K562 (cell line): ENCODE measurements around the gene STIM1. TPM values are rescaled to one million over a fixed set of nuclear protein-coding genes. Genes with fewer than 3 reads are reported as not detected.

Experiments used
- ATF3 ChIP-seq, 2 experiments: fragments of 450-650 bp in 1 of 2; sonication (generic) in 1 of 2; formaldehyde crosslinking in 1 of 2; IDR thresholded peaks in 1 of 2; conservative IDR thresholded peaks in 1 of 2; 2 replicates each; pipeline versions ENCODE4 v1.6.1 to v1.8.1; 2016 to 2023; ENCODE audit warnings: mild to moderate bottlenecking in 2 of 2, moderate library complexity in 2 of 2, inconsistent platforms in 1 of 2, missing genetic modification reagents in 1 of 2
- BDP1 ChIP-seq: IDR thresholded peaks from 3 replicates; pipeline ENCODE4 v1.6.1; 2011; ENCODE audit not compliant: insufficient read length, insufficient read depth
- CBX5 ChIP-seq: IDR thresholded peaks from 2 replicates; pipeline ENCODE4 v1.6.1; 2014; ENCODE audit warnings: low read depth, borderline replicate concordance
- CHCHD3 ChIP-seq: fragments of 250-450 bp; sonication (Bioruptor Pico); IDR thresholded peaks from 2 replicates; pipeline ENCODE4 v2.1.2; 2022; ENCODE audit warnings: mild to moderate bottlenecking
- FOXK1 ChIP-seq: sonication (generic); formaldehyde crosslinking; IDR thresholded peaks from 2 replicates; pipeline ENCODE4 v1.8.0; 2022; ENCODE audit warnings: missing genetic modification reagents, mild to moderate bottlenecking, borderline replicate concordance
- JUND ChIP-seq, 2 experiments: IDR thresholded peaks; 2 replicates in 1 of 2; 3 replicates in 1 of 2; pipeline ENCODE4 v1.6.1; 2011; ENCODE audit warnings: borderline replicate concordance in 2 of 2, low read depth in 2 of 2, low read length in 2 of 2, improper control_type of control experiment in 1 of 2, missing biosample characterization in 1 of 2, missing genetic modification characterization in 1 of 2, missing genetic modification reagents in 1 of 2
- NFIX ChIP-seq: fragments of 250-450 bp; sonication (Bioruptor Pico); IDR thresholded peaks from 2 replicates; pipeline ENCODE4 v1.4.0; 2020; ENCODE audit warnings: low read depth, mild to moderate bottlenecking, moderate library complexity
- POLR2B ChIP-seq: fragments of 450-650 bp; IDR thresholded peaks from 2 replicates; pipeline ENCODE4 v1.6.1; 2018; ENCODE audit warnings: low read depth; ENCODE audit not compliant: partially characterized antibody
- POLR3A ChIP-seq: IDR thresholded peaks from 2 replicates; pipeline ENCODE4 v1.6.1; 2011; ENCODE audit warnings: borderline replicate concordance, mild to moderate bottlenecking, moderate library complexity; ENCODE audit not compliant: insufficient read length, insufficient read depth; ENCODE audit errors: extremely low read depth
- SMARCB1 ChIP-seq: IDR thresholded peaks from 2 replicates; pipeline ENCODE4 v1.6.1; 2011; ENCODE audit warnings: improper control_type of control experiment, low read depth; ENCODE audit not compliant: insufficient read length
- SRSF9 ChIP-seq: fragments of 200-400 bp; formaldehyde crosslinking; IDR thresholded peaks from 2 replicates; pipeline ENCODE4 v1.6.1; 2017; ENCODE audit warnings: low read depth, low read length, borderline replicate concordance
- STAT5B ChIP-seq: fragments of 250-450 bp; sonication (Bioruptor Pico); IDR thresholded peaks from 2 replicates; pipeline ENCODE4 v1.8.0; 2021; ENCODE audit warnings: mild to moderate bottlenecking, inconsistent platforms
- XRCC5 ChIP-seq: fragments of 200-400 bp; formaldehyde crosslinking; IDR thresholded peaks from 2 replicates; pipeline ENCODE4 v1.6.1; 2017; ENCODE audit warnings: low read depth, mild to moderate bottlenecking, low read length
- ZBTB11 ChIP-seq, 3 experiments: fragments of 200-800 bp in 1 of 3; fragments of 250-450 bp in 1 of 3; fragments of 450-650 bp in 1 of 3; sonication (Bioruptor Pico) in 1 of 3; sonication (Bioruptor generic) in 1 of 3; formaldehyde crosslinking in 1 of 3; IDR thresholded peaks; 2 replicates each; pipeline versions ENCODE4 v1.6.1 to v1.8.0; 2016 to 2022; ENCODE audit warnings: mild to moderate bottlenecking in 2 of 3, missing genetic modification characterization in 2 of 3, missing compliant biosample characterization in 1 of 3, moderate library complexity in 1 of 3
- ZNF124 ChIP-seq: sonication (generic); formaldehyde crosslinking; IDR thresholded peaks from 2 replicates; pipeline ENCODE4 v1.8.1; 2022; ENCODE audit warnings: missing genetic modification reagents
- ZNF24 ChIP-seq: fragments of 450-650 bp; IDR thresholded peaks from 2 replicates; pipeline ENCODE4 v1.6.1; 2016
- ZNF696 ChIP-seq: fragments of 250-450 bp; sonication (Bioruptor Pico); conservative IDR thresholded peaks from 2 replicates; pipeline ENCODE4 v1.4.0; 2020; ENCODE audit warnings: mild to moderate bottlenecking, moderate library complexity
- polyA plus RNA-seq, 8 experiments: library from polyadenylated mRNA; depleted of rRNA in 4 of 8; stranded (reverse) in 5 of 8; unstranded in 3 of 8; fragments of >200 nt; fragmentation: Nextera tagmentation in 2 of 8; fragmentation: Illumina TruSeq in 1 of 8; extraction: Ambion mirVana in 2 of 8; extraction: Trizol in 1 of 8; gene quantifications; 2 replicates each; pipeline versions ENCODE4 v1.2.1 to v1.2.3, GENCODE V29; 2011 to 2014; ENCODE audit warnings: inconsistent platforms in 1 of 8, missing spikeins in 1 of 8
- total RNA-seq, 7 experiments: library from RNA; depleted of rRNA in 6 of 7; stranded (reverse); fragments of >200 nt in 6 of 7; fragmentation: Illumina TruSeq in 2 of 7; extraction: Trizol in 2 of 7; gene quantifications; 2 replicates each; pipeline versions ENCODE4 v1.2.1 to v1.2.3, GENCODE V29; 2011 to 2021; ENCODE audit warnings: low replicate concordance in 1 of 7
- TF ChIP-seq, protein P1 (sequence below): fragments of 450-650 bp; IDR thresholded peaks from 2 replicates; pipeline ENCODE4 v1.6.1; 2016; ENCODE audit warnings: low read depth, mild to moderate bottlenecking, moderate library complexity
- TF ChIP-seq, protein P2 (sequence below): fragments of 250-450 bp; sonication (Bioruptor Pico); IDR thresholded peaks from 2 replicates; pipeline ENCODE4 v1.8.0; 2021; ENCODE audit warnings: mild to moderate bottlenecking, moderate library complexity

STIM1 gene
- total and polyA plus RNA-seq, 9 of the 15 experiments (the other 6 are each of a cell fraction or from before 2014, with no cell fraction given): 7.7 to 50.5 (median 22.5) TPM

GRCh38 chr11:3840870-3841425 is 14.5 kb upstream of the STIM1 start, which contains the start of gene RHOG (continued):
- TF ChIP-seq ZBTB11 (CRISPR knock-in tag; IDR thresholded peaks at IDR 0.05) (peak in 1 of 3 experiments; percentile 70; a peak in 2 of 6 replicates), ZNF124 (no peak), ZNF24 (no peak), CHCHD3 (CRISPR knock-in tag) (no peak), SMARCB1 (no peak), CBX5 (no peak), SRSF9 (no peak), BDP1 (no peak), ATF3 (IDR thresholded peaks at IDR 0.05) (no peak), ATF3 (CRISPR knock-in tag; conservative IDR thresholded peaks at IDR 0.05) (no peak), FOXK1 (CRISPR knock-in tag) (no peak), STAT5B (CRISPR knock-in tag) (no peak), ZNF696 (CRISPR knock-in tag) (no peak), JUND (IDR thresholded peaks at IDR 0.05; ENCODE audit: borderline replicate concordance, low read depth, low read length) (peak; percentile 60), JUND (tag; IDR thresholded peaks at IDR 0.05; ENCODE audit: borderline replicate concordance, low read depth, low read length) (no peak; the same call in 2 of the 3 replicates), POLR2B (no peak), POLR3A (no peak), XRCC5 (no peak), NFIX (CRISPR knock-in tag) (no peak)
- TF ChIP-seq, protein P1, sequence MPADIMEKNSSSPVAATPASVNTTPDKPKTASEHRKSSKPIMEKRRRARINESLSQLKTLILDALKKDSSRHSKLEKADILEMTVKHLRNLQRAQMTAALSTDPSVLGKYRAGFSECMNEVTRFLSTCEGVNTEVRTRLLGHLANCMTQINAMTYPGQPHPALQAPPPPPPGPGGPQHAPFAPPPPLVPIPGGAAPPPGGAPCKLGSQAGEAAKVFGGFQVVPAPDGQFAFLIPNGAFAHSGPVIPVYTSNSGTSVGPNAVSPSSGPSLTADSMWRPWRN: no peak
- TF ChIP-seq, protein P2, sequence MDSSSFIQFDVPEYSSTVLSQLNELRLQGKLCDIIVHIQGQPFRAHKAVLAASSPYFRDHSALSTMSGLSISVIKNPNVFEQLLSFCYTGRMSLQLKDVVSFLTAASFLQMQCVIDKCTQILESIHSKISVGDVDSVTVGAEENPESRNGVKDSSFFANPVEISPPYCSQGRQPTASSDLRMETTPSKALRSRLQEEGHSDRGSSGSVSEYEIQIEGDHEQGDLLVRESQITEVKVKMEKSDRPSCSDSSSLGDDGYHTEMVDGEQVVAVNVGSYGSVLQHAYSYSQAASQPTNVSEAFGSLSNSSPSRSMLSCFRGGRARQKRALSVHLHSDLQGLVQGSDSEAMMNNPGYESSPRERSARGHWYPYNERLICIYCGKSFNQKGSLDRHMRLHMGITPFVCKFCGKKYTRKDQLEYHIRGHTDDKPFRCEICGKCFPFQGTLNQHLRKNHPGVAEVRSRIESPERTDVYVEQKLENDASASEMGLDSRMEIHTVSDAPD (CRISPR knock-in tag): no peak
